GM10266 (cell line): Measurements from ENCODE around the gene VTI1A.
A peak's percentile ranks its signal among the peaks of the same experiment; 100 is the strongest.

Experiments used
- DNase-seq: peaks from one replicate; pipeline ENCODE4 v3.0.0; 2012; ENCODE audit errors: extremely low spot score
- TF ChIP-seq, protein P1 (sequence below): IDR thresholded peaks from 2 replicates; pipeline ENCODE4 v1.5.1; 2012; ENCODE audit warnings: mild to moderate bottlenecking, low read depth; ENCODE audit not compliant: control insufficient read depth, insufficient read depth; ENCODE audit errors: missing control alignments

Gene VTI1A

DNA sequence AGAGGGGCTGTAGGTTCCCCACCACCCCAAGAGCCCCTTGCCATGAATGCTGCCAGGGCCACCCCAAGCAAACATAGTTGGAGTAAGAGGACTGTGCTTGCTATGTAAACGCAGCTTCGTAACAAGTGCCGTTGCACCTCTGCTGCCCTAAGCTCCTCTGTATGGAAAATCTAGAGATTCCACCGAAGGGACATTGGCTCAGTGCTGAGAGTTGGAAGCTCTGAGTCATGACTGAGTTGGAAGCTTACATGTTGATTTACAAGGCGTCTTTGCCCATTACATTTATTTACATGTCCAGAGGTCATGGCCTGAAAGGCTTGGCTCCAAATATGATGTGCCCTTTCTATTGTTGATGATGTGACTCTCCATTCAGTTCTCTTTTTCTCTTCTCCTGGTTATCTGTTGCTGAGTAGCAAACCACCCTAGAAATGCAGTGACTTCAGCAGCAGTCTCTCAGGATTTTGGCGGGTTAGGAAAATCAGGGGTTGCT lies 270.0 kb downstream of the VTI1A start:
- no peak for DNase-seq
- TF ChIP-seq, protein P1, sequence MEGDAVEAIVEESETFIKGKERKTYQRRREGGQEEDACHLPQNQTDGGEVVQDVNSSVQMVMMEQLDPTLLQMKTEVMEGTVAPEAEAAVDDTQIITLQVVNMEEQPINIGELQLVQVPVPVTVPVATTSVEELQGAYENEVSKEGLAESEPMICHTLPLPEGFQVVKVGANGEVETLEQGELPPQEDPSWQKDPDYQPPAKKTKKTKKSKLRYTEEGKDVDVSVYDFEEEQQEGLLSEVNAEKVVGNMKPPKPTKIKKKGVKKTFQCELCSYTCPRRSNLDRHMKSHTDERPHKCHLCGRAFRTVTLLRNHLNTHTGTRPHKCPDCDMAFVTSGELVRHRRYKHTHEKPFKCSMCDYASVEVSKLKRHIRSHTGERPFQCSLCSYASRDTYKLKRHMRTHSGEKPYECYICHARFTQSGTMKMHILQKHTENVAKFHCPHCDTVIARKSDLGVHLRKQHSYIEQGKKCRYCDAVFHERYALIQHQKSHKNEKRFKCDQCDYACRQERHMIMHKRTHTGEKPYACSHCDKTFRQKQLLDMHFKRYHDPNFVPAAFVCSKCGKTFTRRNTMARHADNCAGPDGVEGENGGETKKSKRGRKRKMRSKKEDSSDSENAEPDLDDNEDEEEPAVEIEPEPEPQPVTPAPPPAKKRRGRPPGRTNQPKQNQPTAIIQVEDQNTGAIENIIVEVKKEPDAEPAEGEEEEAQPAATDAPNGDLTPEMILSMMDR, result no peak

DNA sequence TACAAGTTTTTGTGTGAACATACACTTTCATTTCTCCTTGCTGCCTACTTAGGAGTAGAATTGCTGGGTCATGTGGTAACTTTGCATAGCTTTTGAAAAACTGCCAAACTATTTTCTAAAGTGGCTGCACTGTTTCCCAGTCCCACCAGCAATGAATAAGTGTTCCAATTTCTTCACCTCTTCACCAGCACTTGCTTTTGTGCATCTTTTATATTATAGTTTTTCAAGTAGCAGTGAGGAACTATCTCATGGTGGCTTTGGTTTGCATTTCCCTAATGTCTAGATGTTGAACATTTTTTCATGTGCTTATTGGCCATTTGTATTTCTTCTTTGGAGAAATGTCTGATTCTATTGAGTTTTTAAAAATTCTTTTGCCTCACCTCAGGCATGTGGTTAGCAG lies 273.2 kb downstream of the VTI1A start:
- TF ChIP-seq, protein P1, result no peak
- DNase-seq, result no peak

DNA sequence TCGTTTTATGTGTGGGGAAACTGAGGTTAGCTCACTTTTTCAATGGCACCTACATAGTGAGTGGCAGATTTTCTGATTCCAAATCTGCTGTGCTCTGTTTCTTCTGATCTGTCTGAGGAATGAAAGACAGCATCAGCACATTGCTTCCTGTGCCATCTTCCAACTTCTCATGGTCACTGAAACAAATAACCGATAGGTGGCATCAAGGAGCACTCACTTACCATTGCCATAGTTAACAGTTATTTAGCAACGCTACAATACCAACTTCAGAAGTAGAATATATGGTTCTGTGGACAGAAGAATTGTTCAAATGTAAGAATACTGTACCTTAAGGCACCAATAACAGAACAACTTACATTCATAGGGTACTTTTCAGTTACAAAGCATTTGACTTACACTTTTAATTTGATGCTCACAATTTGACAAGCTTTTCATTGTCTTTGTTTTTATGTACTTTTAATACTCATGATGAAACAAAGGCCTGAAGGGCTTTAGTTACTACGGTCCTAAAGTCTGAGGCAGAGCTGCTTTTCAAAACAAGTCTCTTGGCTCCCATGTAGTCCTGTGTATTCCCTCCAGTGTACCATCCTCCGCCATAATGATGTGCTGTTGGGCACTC lies 274.2 kb downstream of the VTI1A start:
- peak; percentile 35 for DNase-seq
- TF ChIP-seq, protein P1, result peak; percentile 58

DNA sequence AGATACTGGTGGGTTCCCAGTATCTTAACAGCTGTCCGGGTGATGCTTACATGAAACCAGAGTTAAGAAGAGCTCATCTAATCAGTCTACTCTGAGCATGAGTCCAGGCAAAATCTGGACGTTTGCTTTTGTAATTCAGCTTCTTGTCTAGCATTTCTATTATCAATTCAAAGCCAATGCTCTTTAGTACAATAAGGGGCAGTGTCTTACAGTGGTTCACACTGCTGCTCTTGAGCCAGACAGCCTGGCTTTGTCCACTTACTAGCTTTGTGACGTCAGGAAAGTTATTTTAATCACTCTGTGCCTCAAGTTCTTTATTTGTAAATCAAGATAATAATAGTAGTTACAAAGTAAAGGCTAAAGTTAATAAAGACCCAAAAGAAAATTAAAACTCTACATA lies 275.7 kb downstream of the VTI1A start:
- TF ChIP-seq, protein P1, result no peak
- no peak for DNase-seq

DNA sequence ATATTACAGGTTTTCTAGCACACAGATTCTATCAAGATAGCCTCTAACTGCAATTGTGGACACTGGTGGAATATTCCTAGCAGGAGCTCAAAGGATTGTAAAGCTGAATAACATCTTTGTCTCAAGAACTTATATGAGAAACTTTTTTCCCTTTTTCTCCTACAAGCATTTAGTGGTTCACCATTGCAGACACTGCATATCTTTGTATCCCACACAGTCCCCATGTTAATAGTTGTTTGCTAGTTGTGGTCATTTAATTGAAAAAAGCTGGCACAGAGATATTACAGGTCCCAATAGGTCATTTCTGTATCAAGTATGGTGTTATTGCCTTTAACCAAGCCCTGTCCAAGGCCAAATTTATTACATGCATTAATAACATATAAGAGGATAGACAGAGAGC lies 276.9 kb downstream of the VTI1A start:
- TF ChIP-seq, protein P1, result no peak
- no peak for DNase-seq

DNA sequence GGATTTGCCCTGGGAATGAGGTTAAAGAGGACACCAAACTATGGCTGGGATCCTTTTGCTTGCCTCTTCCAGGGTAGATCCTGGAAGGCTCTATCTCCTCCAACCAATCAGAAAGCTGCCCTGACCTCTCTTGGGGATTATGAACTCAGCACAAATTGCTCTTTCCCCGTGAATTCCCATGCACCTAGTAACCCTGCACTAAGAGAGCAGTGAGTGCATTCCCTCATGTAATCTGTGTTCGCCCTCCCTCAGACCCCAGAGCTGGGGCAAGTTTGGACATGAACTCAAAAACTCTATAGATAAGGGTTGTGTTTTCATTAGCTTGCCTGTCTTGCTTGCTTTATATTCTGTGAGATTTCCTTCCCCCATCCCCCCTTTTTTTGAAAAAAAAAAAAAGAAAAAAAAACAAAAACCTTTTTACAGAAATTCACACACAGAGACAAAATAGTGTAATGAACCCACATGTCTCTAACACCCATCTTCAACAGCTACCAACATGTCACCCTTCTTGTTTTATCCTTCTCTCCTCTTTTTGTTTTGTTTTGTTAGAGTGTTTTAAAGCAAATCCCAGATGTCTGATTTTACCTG lies 277.5 kb downstream of the VTI1A start:
- TF ChIP-seq, protein P1, result no peak
- no peak for DNase-seq
